Endothelial cell of umbilical vein (primary cell): Measurements from ENCODE around the gene FBXO4. TPM values are rescaled to one million over a fixed set of nuclear protein-coding genes. Genes with fewer than 3 reads are reported as not detected.

Source experiments
- BruUV-seq: library from RNA; stranded (reverse); fragments of 400-500 nt; replicated peaks from 2 replicates; lab custom pipeline; 2021; lab: Mats Ljungman, UMichigan
- CTCF ChIA-PET: fragments of 300-600, 350-600 bp; sonication (Branson Sonifier 250); formaldehyde crosslinking; loops from one replicate; lab custom pipeline; 2021; ENCODE audit warnings: antibody characterized with exemption, inconsistent platforms; lab: Charles Lee
- POLR2A ChIA-PET: fragments of 300-600, 350-600 bp; sonication (Branson Sonifier 250); formaldehyde crosslinking; loops from one replicate; lab custom pipeline; 2021; ENCODE audit warnings: antibody characterized with exemption, inconsistent platforms; lab: Charles Lee
- DNase-seq: peaks from one replicate; pipeline ENCODE4 v3.0.0-alpha.2; 2011; ENCODE audit warnings: low read depth, low spot score
- FAIRE-seq: peaks from 2 replicates; lab custom pipeline; 2011; peaks lifted over from hg19 to GRCh38; lab: Jason Lieb, UNC
- H2AFZ ChIP-seq: 2 replicates; pipeline ENCODE4 v1.6.0; 2012; ENCODE audit warnings: low read depth, low read length, control low read depth, inconsistent platforms
- H3K27ac ChIP-seq: 2 replicates; pipeline ENCODE4 v1.5.1; 2011; ENCODE audit warnings: low read depth, mild to moderate bottlenecking, control low read depth, low read length, moderate library complexity; ENCODE audit not compliant: insufficient read depth
- H3K27me3 ChIP-seq, 2 experiments: 2 replicates each; pipeline versions ENCODE4 v1.6.0 to v1.6.1; 2011; ENCODE audit warnings: low read length in 2 of 2, mixed read lengths in 1 of 2; ENCODE audit not compliant: control insufficient read depth in 2 of 2, insufficient read depth in 2 of 2
- H3K36me3 ChIP-seq, 2 experiments: 2 replicates in 1 of 2; 3 replicates in 1 of 2; pipeline ENCODE4 v1.5.1; 2011; ENCODE audit warnings: low read length in 2 of 2, mild to moderate bottlenecking in 1 of 2, moderate library complexity in 1 of 2; ENCODE audit not compliant: control insufficient read depth in 2 of 2, insufficient read depth in 2 of 2; ENCODE audit errors: extremely low read depth in 1 of 2
- H3K4me1 ChIP-seq: 3 replicates; pipeline ENCODE4 v1.5.1; 2011; ENCODE audit warnings: mild to moderate bottlenecking, low read length; ENCODE audit not compliant: control insufficient read depth, insufficient read depth; ENCODE audit errors: extremely low read depth
- H3K4me2 ChIP-seq: 2 replicates; pipeline ENCODE4 v1.6.1; 2011; ENCODE audit warnings: low read length, control low read depth, mixed read lengths; ENCODE audit not compliant: insufficient read depth
- H3K4me3 ChIP-seq, 3 experiments: fragments of 200-600 bp in 1 of 3; sonication (generic), shearing (Covaris generic) in 1 of 3; replicated peaks in 1 of 3; 2 replicates each; pipeline ENCODE4 v1.5.1; 2011 to 2016; ENCODE audit warnings: control low read depth in 3 of 3, low read length in 3 of 3, mild to moderate bottlenecking in 2 of 3, inconsistent platforms in 1 of 3, low read depth in 1 of 3, moderate library complexity in 1 of 3; ENCODE audit not compliant: insufficient read depth in 1 of 3
- H3K79me2 ChIP-seq: 2 replicates; pipeline ENCODE4 v1.6.0; 2012; ENCODE audit warnings: low read length, inconsistent platforms; ENCODE audit not compliant: control insufficient read depth, insufficient read depth
- H3K9ac ChIP-seq: replicated peaks from 2 replicates; pipeline ENCODE3; 2011; ENCODE audit warnings: low read length, control low read depth; ENCODE audit not compliant: insufficient read depth; ENCODE audit errors: extremely low read depth
- H3K9me1 ChIP-seq: replicated peaks from 3 replicates; pipeline ENCODE4 v1.6.0; 2011; ENCODE audit warnings: mild to moderate bottlenecking, low read length; ENCODE audit not compliant: control insufficient read depth, insufficient read depth; ENCODE audit errors: extremely low read depth
- H3K9me3 ChIP-seq: replicated peaks from 2 replicates; pipeline ENCODE4 v1.5.1; 2012; ENCODE audit warnings: low read length, inconsistent platforms; ENCODE audit not compliant: control insufficient read depth, insufficient read depth
- H4K20me1 ChIP-seq: replicated peaks from 2 replicates; pipeline ENCODE3; 2011; ENCODE audit warnings: mild to moderate bottlenecking, low read length; ENCODE audit not compliant: control insufficient read depth, insufficient read depth; ENCODE audit errors: extremely low read depth
- EZH2 ChIP-seq: IDR thresholded peaks from 2 replicates; pipeline ENCODE4 v1.6.1; 2012; ENCODE audit warnings: borderline replicate concordance, low read depth, mild to moderate bottlenecking, moderate library complexity, low read length, inconsistent platforms; ENCODE audit not compliant: severe bottlenecking
- FOS ChIP-seq: IDR thresholded peaks from 2 replicates; pipeline ENCODE4 v1.6.1; 2011; ENCODE audit warnings: mild to moderate bottlenecking, low read length, moderate library complexity, borderline replicate concordance; ENCODE audit not compliant: insufficient read depth
- GATA2 ChIP-seq: IDR thresholded peaks from 2 replicates; pipeline ENCODE4 v1.7.0; 2011; ENCODE audit warnings: low read depth, mild to moderate bottlenecking, moderate library complexity, mixed read lengths, low read length; ENCODE audit not compliant: insufficient read length, insufficient read depth
- JUN ChIP-seq: IDR thresholded peaks from 2 replicates; pipeline ENCODE4 v1.6.1; 2011; ENCODE audit warnings: borderline replicate concordance, low read depth; ENCODE audit not compliant: insufficient read length, insufficient read depth
- MYC ChIP-seq: IDR thresholded peaks from one replicate; pipeline ENCODE4 v1.6.1; 2011; ENCODE audit warnings: mild to moderate bottlenecking, low read depth, low read length
- POLR2A ChIP-seq: IDR thresholded peaks from 2 replicates; pipeline ENCODE4 v1.6.1; 2012; ENCODE audit warnings: low read depth, mild to moderate bottlenecking, control low read depth, low read length
- POLR2AphosphoS5 ChIP-seq: IDR thresholded peaks from 2 replicates; pipeline ENCODE4 v1.6.1; 2012; ENCODE audit warnings: low read depth, mild to moderate bottlenecking, control low read depth, low read length, moderate library complexity; ENCODE audit not compliant: insufficient read depth
- dilution Hi-C: fragments of 300-500 bp; cut with MboI; formaldehyde crosslinking; loops from one replicate; pipeline ENCODE4 v1.15.0; 2019; ENCODE audit warnings: low sequenced_read_pairs; ENCODE audit not compliant: extremely low pct_ligation_motif_present
- intact Hi-C: fragments of 100-400 bp; cut with micrococcal nuclease; formaldehyde crosslinking; loops from one replicate; pipeline ENCODE4 v1.10.0; 2022
- polyA plus RNA-seq, 4 experiments: library from polyadenylated mRNA; depleted of rRNA in 3 of 4; stranded (reverse) in 3 of 4; unstranded in 1 of 4; fragments of >200 nt; gene quantifications; 2 replicates each; pipeline versions ENCODE4 v1.2.1 to v1.2.3, GENCODE V29; 2011 to 2012; ENCODE audit warnings: missing spikeins in 1 of 4
- total RNA-seq: library from RNA; stranded (reverse); gene quantifications from 2 replicates; pipeline ENCODE4 v1.2.3, GENCODE V29; 2021
- TF ChIP-seq, protein P1 (sequence below), 2 donors: IDR thresholded peaks; 1 replicate in 1 of 2; 2 replicates in 1 of 2; pipeline ENCODE4 v1.5.1; 2011; ENCODE audit warnings: low read length in 2 of 2, mild to moderate bottlenecking in 2 of 2, moderate library complexity in 2 of 2, control low read depth in 1 of 2, inconsistent platforms in 1 of 2, low read depth in 1 of 2; ENCODE audit not compliant: insufficient read depth in 1 of 2; ENCODE audit errors: extremely low read depth in 1 of 2
- TF ChIP-seq, protein P2 (sequence below): IDR thresholded peaks from 2 replicates; pipeline ENCODE4 v1.6.1; 2011; ENCODE audit not compliant: insufficient read depth, insufficient read length

FBXO4 gene
- total and polyA plus RNA-seq, 2 donors (not counting 3 experiments of a cell fraction or from before 2014, with no cell fraction given), result 4.4 to 7.7 TPM

- Histone ChIP-seq H3K36me3 (no peaks in the 10 kb centered on the region), H3K4me1 (no peaks in the 10 kb centered on the region), H4K20me1 (no peaks in the 10 kb centered on the region), H3K4me2 (no peak overlapping the region), H2AFZ (no peak overlapping the region), H3K27me3 (peaks cover 3 to 17% of the 10 kb centered on the region in 2 experiments), H3K27ac (no peak overlapping the region), H3K79me2 (no peaks in the 10 kb centered on the region), H3K4me3 (no peak overlapping the region), H3K9me1 (no peaks in the 10 kb centered on the region), H3K9ac (no peak overlapping the region), H3K9me3 (no peaks in the 10 kb centered on the region)
- FAIRE-seq (no peak), DNase-seq (no peak)
- ChIA-PET CTCF (interaction anchor here (0.8 to 1.3 kb wide), 2 partner anchors 11 to 698 kb away, joined by 3 to 4 read pairs; no protein-coding TSS in a partner anchor), POLR2A (no interaction called here)
- no peak for TF ChIP-seq MYC
- TF ChIP-seq EZH2, result no peak
- TF ChIP-seq, protein P1, sequence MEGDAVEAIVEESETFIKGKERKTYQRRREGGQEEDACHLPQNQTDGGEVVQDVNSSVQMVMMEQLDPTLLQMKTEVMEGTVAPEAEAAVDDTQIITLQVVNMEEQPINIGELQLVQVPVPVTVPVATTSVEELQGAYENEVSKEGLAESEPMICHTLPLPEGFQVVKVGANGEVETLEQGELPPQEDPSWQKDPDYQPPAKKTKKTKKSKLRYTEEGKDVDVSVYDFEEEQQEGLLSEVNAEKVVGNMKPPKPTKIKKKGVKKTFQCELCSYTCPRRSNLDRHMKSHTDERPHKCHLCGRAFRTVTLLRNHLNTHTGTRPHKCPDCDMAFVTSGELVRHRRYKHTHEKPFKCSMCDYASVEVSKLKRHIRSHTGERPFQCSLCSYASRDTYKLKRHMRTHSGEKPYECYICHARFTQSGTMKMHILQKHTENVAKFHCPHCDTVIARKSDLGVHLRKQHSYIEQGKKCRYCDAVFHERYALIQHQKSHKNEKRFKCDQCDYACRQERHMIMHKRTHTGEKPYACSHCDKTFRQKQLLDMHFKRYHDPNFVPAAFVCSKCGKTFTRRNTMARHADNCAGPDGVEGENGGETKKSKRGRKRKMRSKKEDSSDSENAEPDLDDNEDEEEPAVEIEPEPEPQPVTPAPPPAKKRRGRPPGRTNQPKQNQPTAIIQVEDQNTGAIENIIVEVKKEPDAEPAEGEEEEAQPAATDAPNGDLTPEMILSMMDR (IDR thresholded peaks at IDR 0.05; ENCODE audit: extremely low read depth in 1 of 2, insufficient read depth in 1 of 2, low read depth in 1 of 2, low read length in 2 of 2), result no peak
- no peak for TF ChIP-seq POLR2AphosphoS5
- no peak for TF ChIP-seq POLR2A
- TF ChIP-seq, protein P2, sequence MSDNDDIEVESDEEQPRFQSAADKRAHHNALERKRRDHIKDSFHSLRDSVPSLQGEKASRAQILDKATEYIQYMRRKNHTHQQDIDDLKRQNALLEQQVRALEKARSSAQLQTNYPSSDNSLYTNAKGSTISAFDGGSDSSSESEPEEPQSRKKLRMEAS, result no peak
- no peak for TF ChIP-seq FOS
- TF ChIP-seq GATA2, result no peak
- no peak for TF ChIP-seq JUN
- intact Hi-C loops (no loop called here), dilution Hi-C loops (no loop called here)
- BruUV-seq, result no TSS peak
Observed at GRCh38 chr5:41885286-41885685, 39.8 kb upstream of the FBXO4 start.
